HFF-Myc (cell line): Measurements from ENCODE around the gene CES4A.

Source experiments
- DNase-seq: peaks from one replicate; pipeline ENCODE4 v3.0.0-alpha.2; 2011; ENCODE audit warnings: low read depth; ENCODE audit errors: extremely low read depth
- H3K4me3 ChIP-seq: replicated peaks from 2 replicates; pipeline ENCODE4 v1.5.1; 2011; ENCODE audit warnings: low read depth, mild to moderate bottlenecking, control low read depth, low read length
- CTCF ChIP-seq: IDR thresholded peaks from 2 replicates; pipeline ENCODE4 v1.5.1; 2012; ENCODE audit warnings: mild to moderate bottlenecking, low read depth, low read length, control low read depth; ENCODE audit errors: missing control alignments

CES4A gene

DNA sequence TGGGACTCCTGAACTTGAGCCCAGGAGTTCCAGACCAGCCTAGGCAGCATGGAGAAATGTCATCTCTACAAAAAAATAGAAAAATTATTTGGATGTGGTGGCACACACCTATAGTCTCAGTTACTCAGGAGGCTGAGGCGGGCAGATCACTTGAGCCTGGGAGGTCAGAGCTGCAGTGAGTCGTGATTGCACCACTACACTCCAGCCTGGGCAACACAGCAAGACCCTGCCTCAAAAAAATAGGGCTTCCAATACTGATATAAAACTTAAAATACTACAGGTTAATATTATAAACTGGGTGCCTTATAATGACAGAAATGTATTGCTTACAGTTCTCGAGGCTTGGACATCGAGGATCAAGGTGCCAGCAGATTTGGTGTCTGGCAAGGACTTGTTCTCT lies 42.5 kb upstream of the CES4A start:
- no peak for TF ChIP-seq CTCF
- no peak overlapping the region for H3K4me3 ChIP-seq
- DNase-seq: no peak

DNA sequence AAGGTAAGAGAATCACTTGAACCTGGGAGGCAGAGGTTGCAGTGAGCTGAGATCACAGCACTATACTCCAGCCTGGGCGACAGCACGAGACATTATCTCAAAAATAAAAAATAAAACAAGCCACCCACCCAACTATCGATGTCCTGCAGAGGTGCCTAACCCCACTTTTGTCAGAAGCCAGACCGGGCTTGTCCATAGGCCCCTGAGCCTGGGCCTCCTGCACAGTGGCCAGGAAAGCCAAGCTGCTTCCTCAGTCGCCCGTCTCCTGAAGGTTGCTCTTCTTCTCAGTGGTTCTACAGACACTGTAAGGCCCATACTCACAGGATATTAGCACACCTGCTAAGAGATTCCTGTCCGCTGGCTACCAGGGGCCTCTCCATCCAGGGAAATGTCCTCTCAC lies 41.8 kb upstream of the CES4A start:
- H3K4me3 ChIP-seq: no peak overlapping the region
- DNase-seq: no peak
- TF ChIP-seq CTCF: no peak

GRCh38 chr16:66946974-66947301 lies 41.5 kb upstream of the CES4A start:
- TF ChIP-seq CTCF: no peak
- no peak overlapping the region for H3K4me3 ChIP-seq
- no peak for DNase-seq

- DNase-seq: peak; percentile 74
- H3K4me3 ChIP-seq: peak overlapping the region; percentile 43
- peak; percentile 88 for TF ChIP-seq CTCF
Observed at GRCh38 chr16:66947302-66948065, 40.9 kb upstream of the CES4A start.

DNA sequence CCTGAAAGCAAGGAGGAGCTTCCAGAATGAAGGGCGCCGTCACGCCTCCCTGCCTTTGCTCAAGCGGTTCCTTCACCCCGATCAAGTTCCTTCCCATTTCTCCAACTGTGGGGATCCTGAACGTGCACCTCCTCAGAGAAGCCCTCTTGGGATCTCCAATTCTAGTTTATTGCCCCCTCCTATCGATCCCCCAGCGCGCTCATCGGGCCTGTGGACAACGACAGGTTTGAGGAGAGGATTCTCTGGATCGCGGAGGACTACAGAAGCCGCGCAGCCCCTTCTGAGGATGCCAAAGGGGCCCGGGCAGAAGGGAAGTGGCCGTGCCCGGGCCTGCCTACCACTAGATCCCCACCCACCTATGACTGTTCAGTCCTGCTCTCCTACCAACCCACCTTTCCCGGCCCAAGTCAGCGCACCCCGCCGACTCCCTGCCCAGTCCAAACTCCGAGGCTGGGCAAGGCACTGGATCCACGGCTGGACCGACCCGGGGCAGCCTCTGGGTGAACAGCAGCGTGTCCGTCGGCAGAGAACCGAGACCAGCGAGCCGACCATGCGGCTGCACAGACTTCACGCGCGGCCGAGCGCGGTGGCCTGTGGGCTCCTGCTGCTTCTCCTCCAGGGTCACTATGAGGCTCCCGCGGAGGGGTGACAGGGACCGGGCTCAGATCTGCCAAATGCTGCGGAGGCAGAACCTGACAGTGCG lies 40.1 kb upstream of the CES4A start:
- TF ChIP-seq CTCF: no peak
- peak overlapping the region; percentile 43 for H3K4me3 ChIP-seq
- DNase-seq: no peak

- peak overlapping the region; percentile 43 for H3K4me3 ChIP-seq
- no peak for TF ChIP-seq CTCF
- no peak for DNase-seq
Observed at GRCh38 chr16:66948837-66949225, 39.6 kb upstream of the CES4A start.
